ENCODE measurements around the gene FGD1.

FGD1 gene

GRCh38 chrX:54416965-54417364, 79.1 kb downstream of the FGD1 start:
- peaks cover 92% of the 10 kb centered on the region for H3K4me1 ChIP-seq (ENCODE audit: low read depth, poor library complexity, severe bottlenecking)
- H3K27me3 ChIP-seq (ENCODE audit: insufficient read depth, low read depth) = no peaks in the 10 kb centered on the region
- peak overlapping the region; percentile 82 for H3K4me2 ChIP-seq
- H3K36me3 ChIP-seq (ENCODE audit: insufficient read depth) = no peaks in the 10 kb centered on the region
- H4K20me1 ChIP-seq (ENCODE audit: insufficient read depth) = no peaks in the 10 kb centered on the region
- no peaks in the 10 kb centered on the region for H3K79me2 ChIP-seq (ENCODE audit: insufficient read depth, low read depth)
- TF ChIP-seq CTCF (conservative IDR thresholded peaks at IDR 0.05; ENCODE audit: low read depth, low read length) = no peak
- no peak overlapping the region for H2AFZ ChIP-seq (ENCODE audit: low read depth)
- peak overlapping the region; percentile 93 for H3K27ac ChIP-seq
- H3K9ac ChIP-seq = no peak overlapping the region
- no peak overlapping the region for H3K4me3 ChIP-seq (IDR thresholded peaks at IDR 0.05; ENCODE audit: insufficient read depth, low read depth, low read length)

- no peak for TF ChIP-seq CTCF (conservative IDR thresholded peaks at IDR 0.05; ENCODE audit: low read depth, low read length)
- H3K4me1 ChIP-seq (ENCODE audit: low read depth, poor library complexity, severe bottlenecking) = peaks cover 99% of the 10 kb centered on the region
- no peaks in the 10 kb centered on the region for H3K36me3 ChIP-seq (ENCODE audit: insufficient read depth)
- no peaks in the 10 kb centered on the region for H3K79me2 ChIP-seq (ENCODE audit: insufficient read depth, low read depth)
- H3K27ac ChIP-seq = peak overlapping the region; percentile 93
- no peaks in the 10 kb centered on the region for H4K20me1 ChIP-seq (ENCODE audit: insufficient read depth)
- peak overlapping the region; percentile 40; the same call in 1 of the 2 replicates for H3K9ac ChIP-seq
- peak overlapping the region; percentile 82 for H3K4me2 ChIP-seq
- H2AFZ ChIP-seq (ENCODE audit: low read depth) = no peak overlapping the region
- no peaks in the 10 kb centered on the region for H3K27me3 ChIP-seq (ENCODE audit: insufficient read depth, low read depth)
- H3K4me3 ChIP-seq (IDR thresholded peaks at IDR 0.05; ENCODE audit: insufficient read depth, low read depth, low read length) = no peak overlapping the region
Measured at GRCh38 chrX:54415534-54416350, 80.3 kb downstream of the FGD1 start.

- H3K4me1 ChIP-seq (ENCODE audit: low read depth, poor library complexity, severe bottlenecking) = peaks cover 98% of the 10 kb centered on the region
- peak overlapping the region; percentile 82 for H3K4me2 ChIP-seq
- peak overlapping the region; percentile 18; the same call in 1 of the 2 replicates for H3K9ac ChIP-seq
- H3K27ac ChIP-seq = peak overlapping the region; percentile 93
- H3K4me3 ChIP-seq (IDR thresholded peaks at IDR 0.05; ENCODE audit: insufficient read depth, low read depth, low read length) = no peak overlapping the region
- TF ChIP-seq CTCF (conservative IDR thresholded peaks at IDR 0.05; ENCODE audit: low read depth, low read length) = no peak
- no peaks in the 10 kb centered on the region for H3K79me2 ChIP-seq (ENCODE audit: insufficient read depth, low read depth)
- no peaks in the 10 kb centered on the region for H3K36me3 ChIP-seq (ENCODE audit: insufficient read depth)
- H3K27me3 ChIP-seq (ENCODE audit: insufficient read depth, low read depth) = no peaks in the 10 kb centered on the region
- 0 out of 2 replicates have a peak overlapping the region, but pooled peaks have one; percentile 14 for H2AFZ ChIP-seq (ENCODE audit: low read depth)
- no peaks in the 10 kb centered on the region for H4K20me1 ChIP-seq (ENCODE audit: insufficient read depth)
Measured at GRCh38 chrX:54413753-54414152, 82.3 kb downstream of the FGD1 start.

GRCh38 chrX:54411732-54412131, 84.3 kb downstream of the FGD1 start:
- Histone ChIP-seq H2AFZ (ENCODE audit: low read depth) (peak overlapping the region; percentile 34; the same call in 1 of the 2 replicates), H3K27ac (peak overlapping the region; percentile 93), H3K4me1 (ENCODE audit: low read depth, poor library complexity, severe bottlenecking) (peaks cover 98% of the 10 kb centered on the region), H4K20me1 (ENCODE audit: insufficient read depth) (no peaks in the 10 kb centered on the region), H3K4me2 (peak overlapping the region; percentile 60), H3K36me3 (ENCODE audit: insufficient read depth) (no peaks in the 10 kb centered on the region), H3K9ac (peak overlapping the region; percentile 20; the same call in 1 of the 2 replicates), H3K27me3 (ENCODE audit: insufficient read depth, low read depth) (no peaks in the 10 kb centered on the region), H3K79me2 (ENCODE audit: insufficient read depth, low read depth) (no peaks in the 10 kb centered on the region), H3K4me3 (IDR thresholded peaks at IDR 0.05; ENCODE audit: insufficient read depth, low read depth, low read length) (no peak overlapping the region)
- no peak for TF ChIP-seq CTCF (conservative IDR thresholded peaks at IDR 0.05; ENCODE audit: low read depth, low read length)

Data from KMS-11 (cell line).